K562 treated with DMSO at 1 percent for 4 hours (cell line): ENCODE measurements around the gene LDOC1. TPM values are rescaled to one million over a fixed set of nuclear protein-coding genes. Genes with fewer than 3 reads are reported as not detected.

ENCODE experiments used
- total RNA-seq: library from RNA; unstranded; fragments of 300-600 nt; gene quantifications from 2 replicates; pipeline ENCODE4 v1.2.3, GENCODE V29; 2022; ENCODE audit not compliant: insufficient read depth

LDOC1 gene
- 10.7 and 14.0 TPM in 2 replicates for total RNA-seq

GRCh38 chrX:141176586-141177451, at the start of gene LDOC1:
TSS of gene LDOC1 (minus strand) at chrX:141177129. CDS start at chrX:141177021, 108 bp downstream.

Other genes starting within 250 kb of the LDOC1 start
- not detected in 2 replicates for gene SPANXB1, start 174.5 kb downstream of the LDOC1 start, total RNA-seq
- gene SPANXC, start 65.4 kb upstream of the LDOC1 start, total RNA-seq: not detected in 2 replicates